Colonic mucosa (tissue), 4 donors: ENCODE data around the gene GPR61. TPM values are rescaled to one million over a fixed set of nuclear protein-coding genes. Genes with fewer than 3 reads are reported as not detected.
A peak's percentile ranks its signal among the peaks of the same experiment; 100 is the strongest.

ENCODE experiments used
- DNase-seq: peaks from one replicate; pipeline ENCODE4 v3.0.0-alpha.2; 2020
- H3K27ac ChIP-seq: fragments of 200-600 bp; one replicate; pipeline ENCODE4 v1.8.0; 2021
- H3K27me3 ChIP-seq: fragments of 200-600 bp; one replicate; pipeline ENCODE4 v1.8.0; 2021
- H3K36me3 ChIP-seq: fragments of 200-600 bp; one replicate; pipeline ENCODE4 v1.8.0; 2021
- H3K4me1 ChIP-seq: fragments of 200-600 bp; one replicate; pipeline ENCODE4 v1.8.0; 2021; ENCODE audit warnings: mild to moderate bottlenecking
- H3K4me3 ChIP-seq: fragments of 200-600 bp; one replicate; pipeline ENCODE4 v1.8.0; 2021
- H3K9ac ChIP-seq, 2 donors: one replicate each; pipeline ENCODE4 v1.7.0; 2013; ENCODE audit warnings: control low read depth in 2 of 2, low read depth in 2 of 2, low read length in 2 of 2
- H3K9me3 ChIP-seq: fragments of 200-600 bp; one replicate; pipeline ENCODE4 v1.8.0; 2021
- intact Hi-C: fragments of 100-400 bp; cut with DNase I; formaldehyde crosslinking; loops from one replicate; pipeline ENCODE4 v1.14.1; 2022
- total RNA-seq, 2 donors: library from RNA; stranded (reverse); fragmentation: NEBNext Ultra II Directional in 1 of 2; extraction: Animal tissue kit (Norgen Biotek cat#: 25700) in 1 of 2; gene quantifications; one replicate each; pipeline ENCODE4 v1.2.1, GENCODE V29; 2021
- TF ChIP-seq, protein P1 (sequence below): fragments of 200-600 bp; IDR thresholded peaks from one replicate; pipeline ENCODE4 v1.8.0; 2022; ENCODE audit warnings: antibody characterized with exemption, mild to moderate bottlenecking
- donor health status: healthy.
- donor health status: DM: no; HTN: no; CAD: no.
- donor health status: DM: no; HTN: no; CAD: no.

The GPR61 gene
- total RNA-seq, 2 donors from 2014 or later: not detected

DNA sequence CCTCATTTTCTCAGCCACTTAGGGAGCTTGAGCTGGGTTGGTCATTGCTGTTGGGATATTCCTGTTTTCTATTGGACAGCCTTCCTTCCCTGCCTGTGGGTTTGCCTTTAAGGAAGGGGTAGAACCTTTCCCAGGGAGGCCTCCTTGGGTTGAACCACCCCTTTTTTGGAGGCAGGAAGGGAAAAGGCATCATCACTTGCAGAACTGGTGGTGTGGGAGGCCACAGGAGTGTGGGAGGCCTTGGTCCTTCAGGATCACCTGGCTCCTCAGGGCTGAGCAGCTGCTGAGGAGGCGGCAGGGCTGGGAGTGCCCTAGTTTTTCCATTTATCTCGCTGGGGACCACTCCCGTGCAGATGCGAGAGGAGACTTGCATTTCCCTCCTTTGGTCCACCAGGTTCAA, 46.4 kb upstream of the GPR61 start:
- Histone ChIP-seq H3K4me3 (no peak overlapping the region), H3K36me3 (peaks cover 5% of the 10 kb centered on the region), H3K27ac (no peak overlapping the region), H3K9me3 (no peaks in the 10 kb centered on the region), H3K27me3 (no peaks in the 10 kb centered on the region), H3K9ac (peak overlapping the region in 1 of 2 donors; percentile 73), H3K4me1 (peaks cover 5% of the 10 kb centered on the region)
- TF ChIP-seq, protein P1, sequence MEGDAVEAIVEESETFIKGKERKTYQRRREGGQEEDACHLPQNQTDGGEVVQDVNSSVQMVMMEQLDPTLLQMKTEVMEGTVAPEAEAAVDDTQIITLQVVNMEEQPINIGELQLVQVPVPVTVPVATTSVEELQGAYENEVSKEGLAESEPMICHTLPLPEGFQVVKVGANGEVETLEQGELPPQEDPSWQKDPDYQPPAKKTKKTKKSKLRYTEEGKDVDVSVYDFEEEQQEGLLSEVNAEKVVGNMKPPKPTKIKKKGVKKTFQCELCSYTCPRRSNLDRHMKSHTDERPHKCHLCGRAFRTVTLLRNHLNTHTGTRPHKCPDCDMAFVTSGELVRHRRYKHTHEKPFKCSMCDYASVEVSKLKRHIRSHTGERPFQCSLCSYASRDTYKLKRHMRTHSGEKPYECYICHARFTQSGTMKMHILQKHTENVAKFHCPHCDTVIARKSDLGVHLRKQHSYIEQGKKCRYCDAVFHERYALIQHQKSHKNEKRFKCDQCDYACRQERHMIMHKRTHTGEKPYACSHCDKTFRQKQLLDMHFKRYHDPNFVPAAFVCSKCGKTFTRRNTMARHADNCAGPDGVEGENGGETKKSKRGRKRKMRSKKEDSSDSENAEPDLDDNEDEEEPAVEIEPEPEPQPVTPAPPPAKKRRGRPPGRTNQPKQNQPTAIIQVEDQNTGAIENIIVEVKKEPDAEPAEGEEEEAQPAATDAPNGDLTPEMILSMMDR: no peak
- no peak for DNase-seq
- intact Hi-C loops: no loop called here

DNA sequence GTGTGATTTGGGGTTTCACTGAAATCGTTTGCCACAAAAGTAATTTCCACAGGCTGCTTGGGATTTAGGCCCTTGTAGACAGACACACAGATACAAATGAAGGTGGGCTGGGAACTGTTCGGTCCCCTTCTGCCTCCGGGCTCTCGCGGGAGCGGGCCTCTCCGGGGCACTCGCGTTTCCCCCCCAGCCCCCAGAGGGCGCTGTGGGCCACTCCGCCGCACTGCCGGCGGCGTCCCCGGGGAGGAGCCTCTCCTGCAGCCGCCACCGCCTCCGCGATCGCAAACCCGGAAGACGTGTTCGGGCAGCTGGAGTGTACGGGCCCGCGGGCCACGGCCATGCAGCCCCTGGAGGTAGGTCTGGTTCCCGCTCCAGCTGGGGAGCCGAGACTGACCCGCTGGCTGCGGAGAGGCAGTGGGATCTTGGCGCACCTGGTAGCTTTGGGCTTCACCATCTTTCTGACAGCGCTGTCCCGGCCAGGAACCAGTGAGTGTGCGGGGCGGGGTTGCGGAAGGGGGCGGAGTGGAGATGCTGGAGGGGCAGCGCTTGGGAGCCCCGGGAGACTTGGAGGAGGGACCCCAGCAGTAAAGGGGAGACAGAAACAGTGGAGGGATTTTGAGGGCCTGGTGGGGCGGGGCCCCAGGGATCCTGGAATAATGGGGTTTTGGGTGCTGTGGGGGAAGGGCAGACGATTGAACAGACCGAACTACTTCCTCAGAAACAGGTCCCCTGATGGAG, 45.7 kb upstream of the GPR61 start, which contains the start of gene CYB561D1:
CYB561D1 (plus strand) TSS at position 290 of the 735 bp plus-strand sequence; CDS start at position 336, 46 bp downstream.
- Histone ChIP-seq H3K4me3 (peak within 1 kb of the TSS; percentile 62), H3K9me3 (no peaks in the 10 kb centered on the region), H3K9ac (peak within 1 kb of the TSS; percentile 72 to 73), H3K36me3 (peaks cover 5% of the 10 kb centered on the region), H3K27me3 (no peaks in the 10 kb centered on the region), H3K27ac (peak within 1 kb of the TSS; percentile 70), H3K4me1 (peaks cover 8% of the 10 kb centered on the region)
- peak; percentile 88 for DNase-seq
- intact Hi-C loops: no loop called here
- TF ChIP-seq, protein P1: peak; percentile 90

- no peaks in the 10 kb centered on the region for H3K9me3 ChIP-seq
- no peak overlapping the region for H3K9ac ChIP-seq
- TF ChIP-seq, protein P1: no peak
- peaks cover 5% of the 10 kb centered on the region for H3K36me3 ChIP-seq
- H3K27me3 ChIP-seq: no peaks in the 10 kb centered on the region
- no peak overlapping the region for H3K4me3 ChIP-seq
- H3K4me1 ChIP-seq: peaks cover 16% of the 10 kb centered on the region
- H3K27ac ChIP-seq: no peak overlapping the region
- no peak for DNase-seq
- intact Hi-C loops: no loop called here
Measured at GRCh38 chr1:109495738-109496137, 43.9 kb upstream of the GPR61 start.

DNA sequence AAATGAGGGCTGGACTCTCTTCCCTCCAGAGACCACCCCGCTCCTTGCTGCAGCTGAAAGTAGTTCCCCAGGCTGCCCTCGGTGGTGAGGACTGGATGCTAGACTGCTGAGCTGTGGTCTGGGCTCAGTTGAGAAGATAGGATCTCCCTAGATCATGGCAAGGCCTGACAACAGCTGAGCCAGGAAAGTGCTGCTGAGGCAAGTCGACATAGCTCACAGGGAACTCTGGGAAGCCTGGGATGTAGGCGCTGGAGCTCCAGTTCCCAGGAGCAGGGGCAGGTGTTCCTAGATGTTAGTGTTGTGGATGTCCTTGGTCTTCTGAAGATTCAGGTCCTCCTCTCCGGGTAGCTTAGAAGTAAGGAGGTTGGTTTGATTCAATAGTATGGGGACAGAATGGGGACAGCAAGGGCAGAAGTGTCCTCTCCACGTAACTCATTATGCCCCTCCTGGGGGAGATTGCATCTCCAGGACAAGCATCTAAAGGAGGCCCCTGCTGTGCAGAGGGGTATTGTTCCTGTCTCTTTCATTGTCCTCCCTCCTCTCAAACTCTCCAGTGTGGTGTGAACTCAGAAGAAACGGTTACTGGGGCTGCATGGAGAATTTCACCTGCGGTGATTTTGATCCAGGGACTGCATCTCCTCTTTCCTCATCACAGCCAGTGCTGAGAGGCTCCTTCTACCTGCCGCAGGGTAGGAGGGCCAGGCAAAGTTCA, 42.1 kb upstream of the GPR61 start:
- intact Hi-C loops: loop anchor here (2.0 kb wide), 1 partner anchor 33 kb away; no protein-coding TSS in a partner anchor
- Histone ChIP-seq H3K27me3 (no peaks in the 10 kb centered on the region), H3K36me3 (peaks cover 5% of the 10 kb centered on the region), H3K9me3 (no peaks in the 10 kb centered on the region), H3K4me3 (no peak overlapping the region), H3K9ac (no peak overlapping the region), H3K27ac (no peak overlapping the region), H3K4me1 (peaks cover 21% of the 10 kb centered on the region)
- no peak for DNase-seq
- TF ChIP-seq, protein P1: no peak

DNA sequence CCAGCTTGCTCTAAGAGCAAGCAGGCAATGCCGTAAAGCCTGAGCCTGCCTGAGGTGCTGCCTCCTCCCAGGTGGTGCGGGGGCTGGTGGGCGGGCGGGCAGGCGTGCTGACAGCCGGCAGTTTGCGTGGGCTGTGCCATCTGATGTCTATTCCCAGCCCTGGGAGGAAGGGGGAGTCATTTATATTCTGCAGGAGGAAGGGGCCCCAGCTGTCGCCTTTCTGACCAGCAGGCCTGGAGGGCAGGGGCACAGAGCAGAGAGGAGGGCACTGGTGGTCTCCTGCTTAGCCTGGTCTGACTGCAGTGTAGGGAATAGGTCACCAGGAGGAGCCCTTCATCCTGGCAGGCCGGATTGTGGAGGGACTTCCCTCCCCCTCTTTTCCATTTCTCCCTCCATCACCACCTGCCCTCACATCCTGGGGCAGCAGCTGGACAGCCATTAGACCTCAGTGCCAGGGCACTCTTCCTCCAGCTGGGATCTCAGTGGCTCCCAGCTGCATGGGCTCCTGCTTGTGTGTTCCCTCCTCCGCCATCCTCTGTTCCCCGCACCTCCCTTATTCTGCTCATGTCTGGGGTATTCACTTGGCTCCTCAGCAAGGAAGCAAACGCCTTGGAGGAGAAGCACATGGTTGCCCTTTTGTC, 41.4 kb upstream of the GPR61 start:
- Histone ChIP-seq H3K9ac (no peak overlapping the region), H3K9me3 (no peaks in the 10 kb centered on the region), H3K4me3 (no peak overlapping the region), H3K27me3 (no peaks in the 10 kb centered on the region), H3K36me3 (peaks cover 5% of the 10 kb centered on the region), H3K27ac (no peak overlapping the region), H3K4me1 (peaks cover 20% of the 10 kb centered on the region)
- TF ChIP-seq, protein P1: peak; percentile 19
- intact Hi-C loops: loop anchor here (2.0 kb wide), 1 partner anchor 33 kb away; no protein-coding TSS in a partner anchor
- no peak for DNase-seq
